Vagina (tissue), 2 donors: ENCODE data around the gene ZFYVE26. TPM values are rescaled to one million over a fixed set of nuclear protein-coding genes. Genes with fewer than 3 reads are reported as not detected.

Source experiments
- DNase-seq, 2 donors: peaks; one replicate each; pipeline ENCODE4 v3.0.0-alpha.2; 2017; ENCODE audit errors: extremely low spot score in 2 of 2
- H3K27ac ChIP-seq: fragments of 200-600 bp; sonication (generic); one replicate; pipeline ENCODE4 v1.5.1; 2019
- H3K27me3 ChIP-seq: fragments of 200-600 bp; sonication (generic); one replicate; pipeline ENCODE4 v1.5.1; 2019
- H3K36me3 ChIP-seq, 2 donors: fragments of 200-600 bp; sonication (generic); one replicate each; pipeline ENCODE4 v1.5.1; 2017 to 2019
- H3K4me1 ChIP-seq: fragments of 200-600 bp; sonication (generic); one replicate; pipeline ENCODE4 v1.5.1; 2019
- H3K4me3 ChIP-seq, 2 donors: fragments of 200-600 bp; sonication (generic); 1 replicate in 1 of 2; 2 replicates in 1 of 2; pipeline ENCODE4 v1.5.1; 2016 to 2019
- H3K9me3 ChIP-seq: fragments of 200-600 bp; sonication (generic); one replicate; pipeline ENCODE4 v1.5.1; 2019
- POLR2A ChIP-seq, 2 donors: fragments of 450-650 bp; IDR thresholded peaks; one replicate each; pipeline ENCODE4 v1.6.1; 2017; ENCODE audit warnings: antibody characterized with exemption in 2 of 2, mild to moderate bottlenecking in 2 of 2, moderate library complexity in 2 of 2
- POLR2AphosphoS5 ChIP-seq, 2 donors: sonication (generic); formaldehyde crosslinking; IDR thresholded peaks; one replicate each; pipeline ENCODE4 v1.9.0; 2017; ENCODE audit warnings: antibody characterized with exemption in 2 of 2, mild to moderate bottlenecking in 2 of 2, low read depth in 1 of 2; ENCODE audit not compliant: insufficient read depth in 1 of 2
- intact Hi-C: fragments of 100-400 bp; cut with DNase I; formaldehyde crosslinking; loops from one replicate; pipeline ENCODE4 v1.15.1; 2023
- total RNA-seq: library from RNA; depleted of rRNA; stranded (reverse); fragments of >200 nt; gene quantifications from one replicate; pipeline ENCODE4 v1.2.3, GENCODE V29; 2016
- TF ChIP-seq, protein P1 (sequence below), 3 experiments: fragments of 450-650 bp in 2 of 3; fragments of 200-600 bp in 1 of 3; sonication (generic) in 1 of 3; IDR thresholded peaks; one replicate each; pipeline ENCODE4 v1.5.1; 2017 to 2019; ENCODE audit warnings: antibody characterized with exemption in 3 of 3, mild to moderate bottlenecking in 2 of 3, moderate library complexity in 2 of 3

ZFYVE26 gene
- total RNA-seq: 30.2 TPM

DNA sequence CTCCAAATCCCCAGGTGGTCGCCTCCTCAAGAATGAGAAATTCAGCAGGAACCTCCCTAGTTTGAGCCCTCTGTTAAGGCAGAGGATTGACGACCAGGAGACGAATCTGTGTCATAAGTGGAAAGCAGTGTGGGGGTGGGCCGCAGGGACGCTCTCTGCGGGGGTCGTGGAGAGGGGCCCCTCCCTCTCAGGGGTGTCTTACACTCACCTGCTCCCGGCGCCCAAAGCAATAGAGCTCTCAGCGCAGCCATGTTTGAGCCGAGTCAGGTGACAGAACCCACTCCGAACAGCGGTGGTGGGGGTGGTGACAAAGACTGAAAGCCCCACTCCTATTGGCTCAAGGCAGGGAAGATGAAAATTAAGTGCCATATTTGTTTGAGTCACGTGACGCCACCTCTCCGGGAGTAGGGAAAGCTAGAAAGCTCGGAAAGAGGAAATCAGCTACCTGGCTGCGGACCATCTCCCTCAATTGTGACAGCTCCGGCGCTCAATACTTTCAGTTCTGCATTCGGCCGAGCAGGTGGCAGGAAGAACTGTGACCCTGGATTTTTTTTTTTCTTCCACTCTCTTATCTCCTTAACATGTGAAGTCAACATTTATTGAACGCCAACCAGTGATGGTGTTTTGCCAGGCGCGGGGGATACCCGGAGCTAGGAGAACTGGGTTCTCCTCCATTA, at the start of gene ZFYVE26:
Gene ZFYVE26, minus strand, starts transcription at position 265 of the 677 bp plus-strand sequence. CDS start 627 bp downstream, outside the sequence.
- peaks cover 17% of the 10 kb centered on the region for H3K4me1 ChIP-seq
- H3K36me3 ChIP-seq: no peaks in the 10 kb centered on the region
- TF ChIP-seq, protein P1, sequence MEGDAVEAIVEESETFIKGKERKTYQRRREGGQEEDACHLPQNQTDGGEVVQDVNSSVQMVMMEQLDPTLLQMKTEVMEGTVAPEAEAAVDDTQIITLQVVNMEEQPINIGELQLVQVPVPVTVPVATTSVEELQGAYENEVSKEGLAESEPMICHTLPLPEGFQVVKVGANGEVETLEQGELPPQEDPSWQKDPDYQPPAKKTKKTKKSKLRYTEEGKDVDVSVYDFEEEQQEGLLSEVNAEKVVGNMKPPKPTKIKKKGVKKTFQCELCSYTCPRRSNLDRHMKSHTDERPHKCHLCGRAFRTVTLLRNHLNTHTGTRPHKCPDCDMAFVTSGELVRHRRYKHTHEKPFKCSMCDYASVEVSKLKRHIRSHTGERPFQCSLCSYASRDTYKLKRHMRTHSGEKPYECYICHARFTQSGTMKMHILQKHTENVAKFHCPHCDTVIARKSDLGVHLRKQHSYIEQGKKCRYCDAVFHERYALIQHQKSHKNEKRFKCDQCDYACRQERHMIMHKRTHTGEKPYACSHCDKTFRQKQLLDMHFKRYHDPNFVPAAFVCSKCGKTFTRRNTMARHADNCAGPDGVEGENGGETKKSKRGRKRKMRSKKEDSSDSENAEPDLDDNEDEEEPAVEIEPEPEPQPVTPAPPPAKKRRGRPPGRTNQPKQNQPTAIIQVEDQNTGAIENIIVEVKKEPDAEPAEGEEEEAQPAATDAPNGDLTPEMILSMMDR (IDR thresholded peaks at IDR 0.05): no peak
- TF ChIP-seq POLR2AphosphoS5 (IDR thresholded peaks at IDR 0.05; ENCODE audit: insufficient read depth in 1 of 2, low read depth in 1 of 2): peak; percentile 76 to 97
- H3K9me3 ChIP-seq: no peaks in the 10 kb centered on the region
- H3K27ac ChIP-seq: peak within 1 kb of the TSS; percentile 85
- DNase-seq: peak in 1 of 2 donors; percentile 98
- intact Hi-C loops: no loop called here
- no peaks in the 10 kb centered on the region for H3K27me3 ChIP-seq
- H3K4me3 ChIP-seq: peak within 1 kb of the TSS; percentile 68 to 81

DNA sequence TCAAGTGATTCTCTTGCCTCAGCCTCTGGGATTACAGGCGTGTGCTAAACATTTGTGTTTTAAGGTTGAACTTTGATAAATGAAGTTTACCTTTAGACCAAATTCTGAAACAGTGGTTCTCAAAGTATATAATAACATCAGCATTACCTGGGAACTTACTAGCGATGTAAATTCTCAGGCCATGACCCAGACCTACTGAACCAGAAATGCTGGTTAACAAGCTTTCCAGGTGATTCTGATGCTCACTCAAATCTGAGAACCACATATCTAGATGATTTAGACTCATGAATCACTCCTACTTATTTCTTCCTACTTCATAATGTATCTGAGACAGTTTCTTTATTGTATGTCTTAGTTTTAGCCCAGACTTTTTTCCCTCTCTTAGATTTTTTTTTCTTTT, 46.8 kb upstream of the ZFYVE26 start:
- intact Hi-C loops: no loop called here
- no peak for DNase-seq
- no peaks in the 10 kb centered on the region for H3K9me3 ChIP-seq
- no peaks in the 10 kb centered on the region for H3K36me3 ChIP-seq
- H3K4me3 ChIP-seq: no peak overlapping the region
- no peak overlapping the region for H3K27ac ChIP-seq
- H3K27me3 ChIP-seq: no peaks in the 10 kb centered on the region
- TF ChIP-seq POLR2AphosphoS5 (IDR thresholded peaks at IDR 0.05; ENCODE audit: insufficient read depth in 1 of 2, low read depth in 1 of 2) (peak in 1 of 2 donors; percentile 45), POLR2A (IDR thresholded peaks at IDR 0.05) (no peak)
- TF ChIP-seq, protein P1 (IDR thresholded peaks at IDR 0.05): no peak
- H3K4me1 ChIP-seq: no peaks in the 10 kb centered on the region

DNA sequence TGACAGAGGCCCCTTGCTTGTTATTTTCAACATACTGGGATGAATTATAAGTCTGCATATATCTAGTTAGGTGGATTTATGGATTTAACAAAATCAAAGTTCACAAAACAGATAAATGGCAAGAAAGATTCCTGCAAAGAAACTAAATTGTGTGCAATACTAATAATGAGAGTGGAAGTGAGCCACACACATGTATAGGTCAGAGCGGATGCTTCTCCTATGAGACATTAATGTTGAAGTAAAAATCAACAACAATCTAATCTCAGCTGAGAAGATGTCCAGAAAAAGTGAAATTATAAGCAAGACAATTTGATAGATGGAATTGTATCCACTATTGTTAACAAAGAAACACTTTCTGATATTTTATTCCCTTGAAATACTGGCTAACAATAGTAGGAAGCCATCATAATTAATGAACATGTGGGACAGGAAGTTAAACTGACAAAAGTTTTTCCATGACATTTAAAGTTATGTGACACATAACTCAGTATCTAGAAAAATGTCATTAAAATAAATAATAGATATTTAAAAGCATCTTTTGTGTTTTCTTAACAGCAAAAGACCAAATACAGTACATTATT, 42.9 kb upstream of the ZFYVE26 start:
- TF ChIP-seq, protein P1 (IDR thresholded peaks at IDR 0.05): no peak
- TF ChIP-seq POLR2AphosphoS5 (IDR thresholded peaks at IDR 0.05; ENCODE audit: insufficient read depth in 1 of 2, low read depth in 1 of 2): no peak
- no peak for TF ChIP-seq POLR2A (IDR thresholded peaks at IDR 0.05)
- Histone ChIP-seq H3K4me3 (no peak overlapping the region), H3K9me3 (no peaks in the 10 kb centered on the region), H3K4me1 (no peaks in the 10 kb centered on the region), H3K27me3 (no peaks in the 10 kb centered on the region), H3K27ac (no peak overlapping the region), H3K36me3 (no peaks in the 10 kb centered on the region)
- intact Hi-C loops: no loop called here
- DNase-seq: no peak

DNA sequence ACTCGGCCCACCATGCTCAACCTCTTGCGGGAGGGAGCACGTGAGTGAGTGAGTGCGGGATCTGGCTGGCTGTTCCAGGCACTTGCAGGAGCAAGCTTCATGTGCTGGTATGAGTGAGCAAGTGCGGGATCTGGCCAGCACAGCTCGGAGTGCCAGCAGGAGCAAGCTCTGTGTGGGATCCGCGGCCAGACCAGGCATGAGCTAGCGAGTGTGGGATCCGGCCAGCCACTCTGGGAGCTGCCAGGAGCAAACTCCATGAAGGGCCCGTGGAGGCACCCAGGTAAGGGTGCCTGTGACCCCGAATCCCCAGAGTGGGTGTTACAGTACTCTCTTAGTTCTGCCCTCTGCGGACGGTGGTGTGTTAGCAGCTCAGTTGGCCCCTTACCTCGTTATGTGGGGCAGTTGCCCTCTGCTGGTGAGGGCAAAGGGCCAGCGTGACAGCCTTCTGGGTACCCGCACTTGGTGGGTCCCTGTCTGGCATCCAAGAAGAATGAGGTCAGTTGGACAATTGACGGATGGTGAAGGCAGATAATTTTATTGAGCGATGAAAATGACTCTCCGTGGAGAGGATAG, 41.5 kb upstream of the ZFYVE26 start:
- Histone ChIP-seq H3K27me3 (no peaks in the 10 kb centered on the region), H3K9me3 (no peaks in the 10 kb centered on the region), H3K4me3 (no peak overlapping the region), H3K27ac (no peak overlapping the region), H3K36me3 (no peaks in the 10 kb centered on the region), H3K4me1 (no peaks in the 10 kb centered on the region)
- intact Hi-C loops: no loop called here
- no peak for DNase-seq
- TF ChIP-seq POLR2AphosphoS5 (IDR thresholded peaks at IDR 0.05; ENCODE audit: insufficient read depth in 1 of 2, low read depth in 1 of 2) (no peak), POLR2A (IDR thresholded peaks at IDR 0.05) (no peak)
- TF ChIP-seq, protein P1 (IDR thresholded peaks at IDR 0.05): no peak

DNA sequence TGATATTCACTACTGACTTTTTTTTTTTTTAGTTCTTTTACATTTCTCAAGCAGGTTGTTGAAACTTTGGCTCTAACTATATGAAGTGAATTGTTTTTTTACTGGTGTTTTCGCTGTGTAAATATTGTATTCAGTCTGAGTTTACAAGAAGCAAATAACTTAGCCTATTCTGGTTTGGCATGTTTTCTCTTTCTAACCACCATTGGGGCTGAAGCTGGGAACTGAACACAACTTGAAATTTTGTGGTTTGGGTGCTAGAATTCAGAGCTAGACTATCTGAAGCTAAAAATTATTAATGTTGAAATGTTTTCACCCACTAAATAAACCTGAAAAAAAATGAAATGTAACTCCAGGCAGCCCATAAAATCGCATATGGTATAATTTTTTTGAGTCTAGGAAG, 40.4 kb upstream of the ZFYVE26 start:
- Histone ChIP-seq H3K9me3 (no peaks in the 10 kb centered on the region), H3K36me3 (no peaks in the 10 kb centered on the region), H3K27me3 (no peaks in the 10 kb centered on the region), H3K4me1 (no peaks in the 10 kb centered on the region), H3K4me3 (no peak overlapping the region), H3K27ac (no peak overlapping the region)
- TF ChIP-seq POLR2A (IDR thresholded peaks at IDR 0.05) (no peak), POLR2AphosphoS5 (IDR thresholded peaks at IDR 0.05; ENCODE audit: insufficient read depth in 1 of 2, low read depth in 1 of 2) (no peak)
- TF ChIP-seq, protein P1 (IDR thresholded peaks at IDR 0.05): no peak
- DNase-seq: no peak
- intact Hi-C loops: no loop called here
